HL-60 (cell line): Measurements from ENCODE around the gene C13orf42.

ENCODE experiments used
- DNase-seq, 2 experiments: peaks; one replicate each; pipeline ENCODE4 v3.0.0-alpha.2; 2010 to 2020; ENCODE audit warnings: low read depth in 1 of 2, low spot score in 1 of 2
- H3K27ac ChIP-seq: fragments of 250-450 bp; sonication (Bioruptor Pico); replicated peaks from 2 replicates; pipeline ENCODE4 v1.5.1; 2020; ENCODE audit warnings: mild to moderate bottlenecking, moderate library complexity
- H3K27me3 ChIP-seq: fragments of 250-450 bp; sonication (Bioruptor Pico); 2 replicates; pipeline ENCODE4 v1.5.1; 2021; ENCODE audit warnings: mild to moderate bottlenecking, moderate library complexity; ENCODE audit not compliant: insufficient read depth, poor library complexity, severe bottlenecking
- H3K4me3 ChIP-seq: replicated peaks from 2 replicates; pipeline ENCODE4 v1.5.1; 2011; ENCODE audit warnings: mild to moderate bottlenecking, control low read depth, low read length; ENCODE audit not compliant: insufficient read depth
- GABPA ChIP-seq: IDR thresholded peaks from 2 replicates; pipeline ENCODE4 v1.6.1; 2012; ENCODE audit warnings: low read depth
- POLR2AphosphoS5 ChIP-seq: IDR thresholded peaks from 2 replicates; pipeline ENCODE4 v1.6.1; 2012; ENCODE audit warnings: low read depth
- SPI1 ChIP-seq: IDR thresholded peaks from 2 replicates; pipeline ENCODE4 v1.6.1; 2012; ENCODE audit warnings: low read depth, mild to moderate bottlenecking, borderline replicate concordance
- long read RNA-seq: library from polyadenylated mRNA; unstranded; transcript quantifications from one replicate; pipeline ENCODE4 v2.0.0, GENCODE V29; 2020
- TF ChIP-seq, protein P1 (sequence below): IDR thresholded peaks from one replicate; pipeline ENCODE4 v1.5.1; 2011; ENCODE audit warnings: low read length, control low read depth, inconsistent platforms; ENCODE audit not compliant: insufficient read depth
- TF ChIP-seq, protein P2 (sequence below): IDR thresholded peaks from 2 replicates; pipeline ENCODE4 v1.6.1; 2012; ENCODE audit warnings: low read depth; ENCODE audit not compliant: insufficient replicate concordance

C13orf42 gene
- long read RNA-seq, result 0 reads

DNA sequence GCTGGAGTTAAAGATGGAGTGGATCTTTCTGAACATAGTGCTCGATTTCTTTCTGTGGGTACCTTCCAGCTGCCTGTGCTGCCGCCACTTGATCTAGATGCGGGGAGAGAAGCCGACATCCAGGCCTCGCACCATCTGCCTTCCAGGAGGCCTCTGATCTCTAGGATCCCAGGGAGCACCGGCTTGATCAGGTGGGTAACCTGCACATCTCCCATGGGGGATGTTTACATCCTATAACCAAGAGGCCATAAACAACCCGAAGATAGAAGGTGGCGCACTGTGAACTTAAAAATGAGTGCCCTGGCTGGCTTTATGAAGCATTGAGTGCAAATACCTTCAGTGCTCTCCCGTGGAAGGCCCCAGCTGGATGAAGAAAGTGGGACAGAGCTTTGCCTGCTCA is at the start of gene C13orf42:
TSS of gene C13orf42 (minus strand) at position 101 of the 400 bp plus-strand sequence. CDS start at position 36, 65 bp downstream.
- no peak for DNase-seq
- no peak within 1 kb of the TSS for H3K27ac ChIP-seq
- H3K4me3 ChIP-seq, result no peak within 1 kb of the TSS
- TF ChIP-seq, protein P1, sequence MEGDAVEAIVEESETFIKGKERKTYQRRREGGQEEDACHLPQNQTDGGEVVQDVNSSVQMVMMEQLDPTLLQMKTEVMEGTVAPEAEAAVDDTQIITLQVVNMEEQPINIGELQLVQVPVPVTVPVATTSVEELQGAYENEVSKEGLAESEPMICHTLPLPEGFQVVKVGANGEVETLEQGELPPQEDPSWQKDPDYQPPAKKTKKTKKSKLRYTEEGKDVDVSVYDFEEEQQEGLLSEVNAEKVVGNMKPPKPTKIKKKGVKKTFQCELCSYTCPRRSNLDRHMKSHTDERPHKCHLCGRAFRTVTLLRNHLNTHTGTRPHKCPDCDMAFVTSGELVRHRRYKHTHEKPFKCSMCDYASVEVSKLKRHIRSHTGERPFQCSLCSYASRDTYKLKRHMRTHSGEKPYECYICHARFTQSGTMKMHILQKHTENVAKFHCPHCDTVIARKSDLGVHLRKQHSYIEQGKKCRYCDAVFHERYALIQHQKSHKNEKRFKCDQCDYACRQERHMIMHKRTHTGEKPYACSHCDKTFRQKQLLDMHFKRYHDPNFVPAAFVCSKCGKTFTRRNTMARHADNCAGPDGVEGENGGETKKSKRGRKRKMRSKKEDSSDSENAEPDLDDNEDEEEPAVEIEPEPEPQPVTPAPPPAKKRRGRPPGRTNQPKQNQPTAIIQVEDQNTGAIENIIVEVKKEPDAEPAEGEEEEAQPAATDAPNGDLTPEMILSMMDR, result no peak
- no peaks in the 10 kb centered on the region for H3K27me3 ChIP-seq

DNA sequence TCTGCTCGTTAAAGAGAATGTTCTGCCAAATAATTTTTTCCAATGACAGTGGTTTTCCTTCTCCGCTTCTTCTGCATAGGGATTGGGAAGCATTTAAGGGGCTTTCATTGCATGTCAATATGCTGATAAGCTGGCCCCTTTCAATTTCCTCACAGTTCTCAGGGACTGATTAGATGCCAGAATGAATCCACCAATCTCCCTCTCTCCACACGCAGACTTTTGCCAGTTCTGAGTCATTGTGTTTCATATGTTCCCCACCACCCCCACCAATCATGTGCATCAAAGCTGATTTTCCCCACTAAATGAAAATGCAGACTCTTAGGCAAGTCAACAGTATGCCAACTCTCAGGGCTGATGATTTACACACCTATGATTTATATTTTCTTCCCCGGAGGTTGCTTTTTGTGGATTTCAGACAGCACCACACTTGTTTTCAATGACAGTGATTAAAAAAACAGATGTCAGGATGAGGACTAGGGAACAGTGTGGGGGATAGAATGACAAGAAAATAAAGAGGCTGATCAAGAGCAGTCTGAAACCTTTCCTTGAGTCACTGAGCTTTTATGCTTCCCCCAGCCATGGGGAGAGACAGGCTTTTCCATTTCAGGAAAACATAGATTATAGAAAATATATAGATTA is 47.9 kb upstream of the C13orf42 start:
- TF ChIP-seq, protein P2, sequence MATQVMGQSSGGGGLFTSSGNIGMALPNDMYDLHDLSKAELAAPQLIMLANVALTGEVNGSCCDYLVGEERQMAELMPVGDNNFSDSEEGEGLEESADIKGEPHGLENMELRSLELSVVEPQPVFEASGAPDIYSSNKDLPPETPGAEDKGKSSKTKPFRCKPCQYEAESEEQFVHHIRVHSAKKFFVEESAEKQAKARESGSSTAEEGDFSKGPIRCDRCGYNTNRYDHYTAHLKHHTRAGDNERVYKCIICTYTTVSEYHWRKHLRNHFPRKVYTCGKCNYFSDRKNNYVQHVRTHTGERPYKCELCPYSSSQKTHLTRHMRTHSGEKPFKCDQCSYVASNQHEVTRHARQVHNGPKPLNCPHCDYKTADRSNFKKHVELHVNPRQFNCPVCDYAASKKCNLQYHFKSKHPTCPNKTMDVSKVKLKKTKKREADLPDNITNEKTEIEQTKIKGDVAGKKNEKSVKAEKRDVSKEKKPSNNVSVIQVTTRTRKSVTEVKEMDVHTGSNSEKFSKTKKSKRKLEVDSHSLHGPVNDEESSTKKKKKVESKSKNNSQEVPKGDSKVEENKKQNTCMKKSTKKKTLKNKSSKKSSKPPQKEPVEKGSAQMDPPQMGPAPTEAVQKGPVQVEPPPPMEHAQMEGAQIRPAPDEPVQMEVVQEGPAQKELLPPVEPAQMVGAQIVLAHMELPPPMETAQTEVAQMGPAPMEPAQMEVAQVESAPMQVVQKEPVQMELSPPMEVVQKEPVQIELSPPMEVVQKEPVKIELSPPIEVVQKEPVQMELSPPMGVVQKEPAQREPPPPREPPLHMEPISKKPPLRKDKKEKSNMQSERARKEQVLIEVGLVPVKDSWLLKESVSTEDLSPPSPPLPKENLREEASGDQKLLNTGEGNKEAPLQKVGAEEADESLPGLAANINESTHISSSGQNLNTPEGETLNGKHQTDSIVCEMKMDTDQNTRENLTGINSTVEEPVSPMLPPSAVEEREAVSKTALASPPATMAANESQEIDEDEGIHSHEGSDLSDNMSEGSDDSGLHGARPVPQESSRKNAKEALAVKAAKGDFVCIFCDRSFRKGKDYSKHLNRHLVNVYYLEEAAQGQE, result no peak
- TF ChIP-seq, protein P1, result no peak
- no peak for TF ChIP-seq POLR2AphosphoS5
- TF ChIP-seq GABPA, result no peak
- no peak for TF ChIP-seq SPI1
- Histone ChIP-seq H3K27me3 (no peaks in the 10 kb centered on the region), H3K4me3 (no peak overlapping the region), H3K27ac (no peak overlapping the region)
- no peak for DNase-seq

DNA sequence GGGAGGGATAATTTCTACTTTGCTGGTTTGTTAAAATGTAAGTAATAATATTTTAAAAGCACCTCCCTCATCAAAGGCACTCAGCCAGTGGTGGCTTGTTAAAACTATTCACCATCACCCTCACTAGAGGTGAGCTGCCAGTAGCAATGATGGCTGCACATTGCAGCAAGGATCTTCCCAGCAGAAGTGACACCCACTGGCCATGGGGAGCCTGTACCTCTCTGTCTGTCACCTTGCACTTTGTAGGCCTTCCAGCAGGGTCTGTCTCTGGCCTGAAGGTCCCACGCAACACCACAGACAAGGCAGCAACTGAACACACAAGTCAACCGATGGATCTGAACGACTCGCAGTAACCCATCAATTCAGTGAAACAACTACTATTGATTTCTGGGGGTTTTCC is 47.3 kb upstream of the C13orf42 start:
- Histone ChIP-seq H3K27ac (no peak overlapping the region), H3K4me3 (no peak overlapping the region), H3K27me3 (no peaks in the 10 kb centered on the region)
- DNase-seq, result no peak
- no peak for TF ChIP-seq GABPA
- TF ChIP-seq, protein P2, result no peak
- TF ChIP-seq, protein P1, result no peak
- no peak for TF ChIP-seq SPI1
- TF ChIP-seq POLR2AphosphoS5, result no peak

DNA sequence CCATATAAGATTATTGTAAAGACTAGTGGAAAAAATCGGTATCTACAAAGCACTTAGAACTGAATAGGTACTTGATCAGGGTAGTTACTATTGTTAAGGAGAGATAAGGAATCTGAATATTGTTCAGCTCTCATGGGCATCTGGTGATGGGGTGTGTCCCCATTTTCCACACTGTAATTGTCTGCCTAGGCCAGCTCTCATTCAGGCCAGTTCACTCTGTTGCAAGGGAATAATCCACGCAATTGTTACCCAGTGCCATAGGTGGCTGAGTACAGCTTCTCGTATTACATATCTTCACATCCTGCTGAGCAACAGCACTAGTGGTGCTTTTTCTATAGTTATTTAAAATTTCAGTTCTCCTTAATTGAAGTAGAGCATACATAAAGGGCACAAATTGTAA is 45.6 kb upstream of the C13orf42 start:
- Histone ChIP-seq H3K4me3 (no peak overlapping the region), H3K27ac (no peak overlapping the region), H3K27me3 (no peaks in the 10 kb centered on the region)
- no peak for DNase-seq
- TF ChIP-seq, protein P1, result no peak
- no peak for TF ChIP-seq POLR2AphosphoS5
- TF ChIP-seq, protein P2, result no peak
- TF ChIP-seq GABPA, result no peak
- TF ChIP-seq SPI1, result no peak
